GM12865 (cell line): Measurements from ENCODE around the gene SLC39A1.

Experiments
- DNase-seq: peaks from one replicate; pipeline ENCODE4 v3.0.0; 2010; ENCODE audit warnings: low read depth
- H3K4me3 ChIP-seq: 2 replicates; pipeline ENCODE4 v1.5.1; 2011; ENCODE audit warnings: mild to moderate bottlenecking, low read depth, low read length, control low read depth
- TF ChIP-seq, protein P1 (sequence below): IDR thresholded peaks from 2 replicates; pipeline ENCODE4 v1.5.1; 2011; ENCODE audit warnings: low read length, control low read depth, low read depth, inconsistent platforms; ENCODE audit not compliant: insufficient read depth; ENCODE audit errors: missing control alignments

Gene SLC39A1

DNA sequence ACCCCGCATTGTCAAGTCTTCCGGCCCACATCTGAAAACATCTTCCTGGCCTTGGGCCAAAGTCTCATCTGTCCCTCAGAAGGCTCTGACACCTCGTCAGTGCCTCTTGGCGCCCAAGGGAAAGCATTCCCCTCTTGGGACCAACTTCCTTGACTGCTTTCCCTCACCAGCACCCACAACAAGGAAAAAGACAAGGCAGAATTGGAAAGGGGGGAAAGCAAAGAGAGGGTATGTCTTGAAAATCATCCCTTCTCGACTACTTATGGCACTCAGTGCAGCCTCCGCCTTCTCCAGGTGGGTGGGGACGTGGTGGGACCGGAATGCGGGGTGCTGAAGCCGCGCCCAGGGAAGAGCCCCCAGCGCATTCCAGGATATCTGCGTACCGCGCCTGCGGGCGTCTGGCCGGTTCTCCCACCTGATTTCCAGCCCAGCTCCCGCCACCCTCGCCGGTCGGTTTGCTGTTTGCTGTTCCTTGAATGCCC, 554 bp upstream of the SLC39A1 start:
- DNase-seq = no peak
- TF ChIP-seq, protein P1, sequence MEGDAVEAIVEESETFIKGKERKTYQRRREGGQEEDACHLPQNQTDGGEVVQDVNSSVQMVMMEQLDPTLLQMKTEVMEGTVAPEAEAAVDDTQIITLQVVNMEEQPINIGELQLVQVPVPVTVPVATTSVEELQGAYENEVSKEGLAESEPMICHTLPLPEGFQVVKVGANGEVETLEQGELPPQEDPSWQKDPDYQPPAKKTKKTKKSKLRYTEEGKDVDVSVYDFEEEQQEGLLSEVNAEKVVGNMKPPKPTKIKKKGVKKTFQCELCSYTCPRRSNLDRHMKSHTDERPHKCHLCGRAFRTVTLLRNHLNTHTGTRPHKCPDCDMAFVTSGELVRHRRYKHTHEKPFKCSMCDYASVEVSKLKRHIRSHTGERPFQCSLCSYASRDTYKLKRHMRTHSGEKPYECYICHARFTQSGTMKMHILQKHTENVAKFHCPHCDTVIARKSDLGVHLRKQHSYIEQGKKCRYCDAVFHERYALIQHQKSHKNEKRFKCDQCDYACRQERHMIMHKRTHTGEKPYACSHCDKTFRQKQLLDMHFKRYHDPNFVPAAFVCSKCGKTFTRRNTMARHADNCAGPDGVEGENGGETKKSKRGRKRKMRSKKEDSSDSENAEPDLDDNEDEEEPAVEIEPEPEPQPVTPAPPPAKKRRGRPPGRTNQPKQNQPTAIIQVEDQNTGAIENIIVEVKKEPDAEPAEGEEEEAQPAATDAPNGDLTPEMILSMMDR = no peak
- peak overlapping the region; percentile 83 for H3K4me3 ChIP-seq

DNA sequence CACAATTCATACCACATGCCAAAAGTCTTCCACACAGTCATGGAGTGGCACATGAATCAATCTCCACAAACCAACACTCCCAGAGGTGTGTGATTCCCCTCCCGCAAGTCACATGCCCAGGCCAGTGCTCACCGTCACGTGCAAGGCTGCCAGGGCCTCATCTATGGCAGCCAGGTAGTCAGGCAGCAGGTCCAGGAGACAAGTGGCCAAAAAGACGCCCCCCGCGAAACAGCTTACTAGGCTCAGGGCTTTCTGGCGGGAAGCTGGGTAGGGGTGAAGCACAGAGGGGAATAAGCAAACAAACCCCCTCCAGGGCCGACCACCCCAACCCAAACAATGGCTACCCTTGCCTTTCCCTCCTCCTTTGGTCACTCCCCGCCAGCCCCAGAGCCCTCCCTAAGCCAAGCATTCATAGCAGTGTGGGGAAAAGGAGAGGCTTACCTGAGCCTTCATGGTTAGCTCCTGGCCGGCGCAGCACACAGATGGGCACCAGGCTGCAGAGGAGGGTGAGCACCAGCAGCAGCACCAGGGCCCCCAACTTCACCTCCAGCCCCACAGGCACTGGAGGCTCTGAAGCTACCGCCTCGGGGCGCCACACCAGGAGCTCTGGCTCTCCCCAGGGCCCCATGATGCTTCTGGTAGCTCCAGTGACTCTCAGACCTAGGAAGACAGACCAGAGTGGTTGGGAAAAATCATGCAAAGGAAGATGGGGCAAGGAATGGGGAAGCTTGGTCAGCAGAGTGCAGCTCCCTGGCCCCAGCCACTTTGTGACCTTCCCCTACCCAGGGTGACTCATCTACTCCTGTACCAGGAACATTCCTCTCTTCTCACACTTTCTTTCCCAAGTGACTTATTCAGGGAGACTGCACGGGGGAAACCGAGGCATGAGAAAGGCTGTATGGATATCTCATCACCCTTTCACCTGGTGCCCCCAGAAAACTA, 978 bp downstream of the SLC39A1 start:
- peak; percentile 53 for DNase-seq
- TF ChIP-seq, protein P1 = peak; percentile 7
- peak overlapping the region; percentile 83 for H3K4me3 ChIP-seq

DNA sequence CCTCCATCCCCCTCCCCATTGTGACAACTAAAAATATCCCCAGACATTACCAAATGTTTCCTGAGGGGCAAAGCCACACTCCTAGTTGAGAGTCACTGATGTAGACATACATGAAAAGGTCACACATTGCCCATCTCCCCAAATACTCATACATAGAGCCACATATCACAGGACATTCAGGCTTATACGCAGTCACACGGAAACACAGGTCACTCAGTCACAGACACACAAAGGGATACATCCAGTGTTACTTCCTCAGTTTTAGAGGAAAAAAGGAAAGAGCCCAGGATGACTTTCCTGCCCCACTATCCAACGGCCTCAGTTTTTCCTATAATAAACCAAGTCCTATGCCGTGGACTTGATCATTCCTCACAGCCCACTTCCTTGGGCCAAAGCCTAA, 1.9 kb downstream of the SLC39A1 start:
- DNase-seq = no peak
- peak overlapping the region; percentile 83 for H3K4me3 ChIP-seq
- TF ChIP-seq, protein P1 = no peak

DNA sequence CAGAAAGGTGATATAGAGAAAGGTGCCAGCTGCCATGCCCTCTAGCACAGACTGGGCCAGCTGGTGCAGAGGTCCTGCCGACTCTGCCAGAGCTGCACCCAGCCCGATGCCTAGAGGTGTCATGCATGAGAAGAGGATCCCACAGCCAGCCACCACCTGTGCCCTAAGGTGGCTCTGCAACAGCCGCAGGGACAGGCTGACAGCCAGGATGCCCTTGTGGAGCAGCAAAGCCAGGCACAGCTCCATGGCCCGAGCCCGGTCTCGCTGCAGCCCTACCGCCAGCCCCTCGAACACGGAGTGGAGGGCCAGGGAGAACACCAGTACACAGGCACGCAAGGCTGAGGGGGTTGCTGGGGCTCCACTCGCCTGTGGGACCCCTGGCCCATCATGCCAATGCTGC, 3.1 kb downstream of the SLC39A1 start:
- DNase-seq = no peak
- TF ChIP-seq, protein P1 = no peak
- H3K4me3 ChIP-seq = no peak overlapping the region

DNA sequence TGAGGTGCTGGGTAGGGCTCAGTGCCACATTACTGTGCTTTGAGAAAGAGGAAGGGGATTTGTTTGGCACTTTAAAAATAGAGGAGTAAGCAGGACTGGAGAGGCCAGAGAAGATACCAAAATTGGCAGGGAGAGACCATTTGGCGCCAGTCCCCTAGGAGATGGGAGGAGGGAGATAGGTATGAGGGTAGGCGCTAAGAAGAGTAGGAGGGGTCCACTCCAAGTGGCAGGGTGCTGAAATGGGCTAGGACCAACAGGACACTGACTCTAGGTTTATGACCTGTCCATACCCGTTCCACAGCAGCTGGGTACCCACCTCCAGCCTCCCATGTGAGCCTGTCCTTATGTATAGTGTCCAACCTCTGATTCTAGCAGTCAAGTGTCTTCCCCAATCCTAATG, 3.9 kb downstream of the SLC39A1 start:
- no peak overlapping the region for H3K4me3 ChIP-seq
- no peak for DNase-seq
- TF ChIP-seq, protein P1 = no peak

DNA sequence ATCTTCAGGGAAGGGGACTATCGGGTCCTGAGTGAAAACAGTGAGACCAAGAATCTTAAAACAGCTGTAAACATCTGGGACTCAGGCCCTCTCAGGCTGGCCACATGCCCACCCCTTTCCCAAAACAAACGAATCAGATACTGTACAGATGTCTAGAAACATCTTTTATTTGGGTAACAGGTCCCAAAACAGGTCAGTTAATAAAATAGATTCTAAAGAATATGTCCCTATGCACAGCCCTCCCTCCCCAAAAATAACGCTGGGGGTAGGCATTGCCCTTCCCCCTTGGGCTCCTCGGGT, 4.4 kb downstream of the SLC39A1 start:
- DNase-seq = no peak
- TF ChIP-seq, protein P1 = no peak
- H3K4me3 ChIP-seq = peak overlapping the region; percentile 36; the same call in 1 of the 2 replicates
